SK-N-SH (cell line): Measurements from ENCODE around the gene TDP1. TPM values are rescaled to one million over a fixed set of nuclear protein-coding genes. Genes with fewer than 3 reads are reported as not detected.

Experiments
- CTCF ChIA-PET: fragments of 300-600, 350-600 bp; formaldehyde crosslinking; extraction: SDS; loops from one replicate; lab custom pipeline; 2021; lab: Yijun Ruan, JAX
- POLR2A ChIA-PET: fragments of 350-600 bp; sonication (Branson Sonifier 250); formaldehyde crosslinking; extraction: SDS; loops from one replicate; lab custom pipeline; 2020; ENCODE audit warnings: antibody characterized with exemption, inconsistent platforms; lab: Yijun Ruan, JAX
- DNase-seq: peaks from one replicate; pipeline ENCODE4 v3.0.0; 2012
- H2AFZ ChIP-seq: fragments of 200-600 bp; sonication (generic); 2 replicates; pipeline ENCODE4 v1.8.1; 2016; ENCODE audit warnings: antibody characterized with exemption, mild to moderate bottlenecking, low read depth
- H3F3A ChIP-seq: fragments of 200-600 bp; sonication (generic); replicated peaks from 2 replicates; pipeline ENCODE3; 2016; ENCODE audit warnings: antibody characterized with exemption, mild to moderate bottlenecking; ENCODE audit not compliant: insufficient read depth
- H3K27ac ChIP-seq, 2 experiments: fragments of 200-500 bp in 1 of 2; fragments of 200-600 bp in 1 of 2; sonication (Bioruptor generic) in 1 of 2; sonication (generic), shearing (Covaris generic) in 1 of 2; 2 replicates each; pipeline versions ENCODE4 v1.5.1 to v1.6.1; 2014 to 2016; ENCODE audit warnings: low read depth in 2 of 2, inconsistent platforms in 1 of 2, low read length in 1 of 2, mild to moderate bottlenecking in 1 of 2, mixed read lengths in 1 of 2
- H3K27me3 ChIP-seq: fragments of 200-600 bp; sonication (generic), shearing (Covaris generic); 2 replicates; pipeline ENCODE4 v1.6.1; 2016; ENCODE audit warnings: mixed run types; ENCODE audit not compliant: insufficient read depth
- H3K36me3 ChIP-seq, 2 experiments: fragments of 200-500 bp in 1 of 2; fragments of 200-600 bp in 1 of 2; sonication (Bioruptor generic) in 1 of 2; sonication (generic) in 1 of 2; replicated peaks in 1 of 2; 2 replicates each; pipeline versions ENCODE3 to v1.5.1; 2014 to 2016; ENCODE audit warnings: low read length in 1 of 2, mild to moderate bottlenecking in 1 of 2; ENCODE audit not compliant: insufficient read depth in 2 of 2, control insufficient read depth in 1 of 2
- H3K4me1 ChIP-seq, 2 experiments: fragments of 200-500 bp in 1 of 2; fragments of 200-600 bp in 1 of 2; sonication (Bioruptor generic) in 1 of 2; sonication (generic), shearing (Covaris generic) in 1 of 2; 2 replicates each; pipeline versions ENCODE4 v1.5.1 to v1.6.1; 2014 to 2016; ENCODE audit warnings: low read depth in 1 of 2, low read length in 1 of 2, mixed run types in 1 of 2; ENCODE audit not compliant: insufficient read depth in 2 of 2, control insufficient read depth in 1 of 2
- H3K4me2 ChIP-seq: fragments of 200-600 bp; sonication (generic), shearing (Covaris generic); 2 replicates; pipeline ENCODE4 v1.6.1; 2017; ENCODE audit warnings: mixed run types
- H3K4me3 ChIP-seq, 2 experiments: fragments of 200-500 bp in 1 of 2; fragments of 200-600 bp in 1 of 2; sonication (Bioruptor generic) in 1 of 2; sonication (generic), shearing (Covaris generic) in 1 of 2; 2 replicates each; pipeline versions ENCODE4 v1.5.1 to v1.8.1; 2014 to 2016; ENCODE audit warnings: low read depth in 2 of 2, inconsistent platforms in 1 of 2, low read length in 1 of 2, mild to moderate bottlenecking in 1 of 2, mixed read lengths in 1 of 2, moderate library complexity in 1 of 2
- H3K79me2 ChIP-seq: fragments of 200-600 bp; sonication (generic); 2 replicates; pipeline ENCODE4 v1.8.1; 2017; ENCODE audit warnings: mild to moderate bottlenecking; ENCODE audit not compliant: insufficient read depth
- H3K9ac ChIP-seq: fragments of 200-600 bp; sonication (generic); 2 replicates; pipeline ENCODE4 v1.6.1; 2017; ENCODE audit warnings: mixed run types
- H3K9me2 ChIP-seq: fragments of 200-600 bp; sonication (generic); 2 replicates; pipeline ENCODE4 v1.6.1; 2017; ENCODE audit warnings: mixed run types
- H3K9me3 ChIP-seq: fragments of 200-600 bp; sonication (generic); 2 replicates; pipeline ENCODE4 v1.6.1; 2017; ENCODE audit warnings: mixed run types, mild to moderate bottlenecking, moderate library complexity
- H4K20me1 ChIP-seq: fragments of 200-600 bp; sonication (generic); 2 replicates; pipeline ENCODE4 v1.6.1; 2017; ENCODE audit warnings: mild to moderate bottlenecking, mixed run types; ENCODE audit not compliant: insufficient read depth
- CHD2 ChIP-seq: fragments of 150-350 bp; IDR thresholded peaks from 2 replicates; pipeline ENCODE4 v1.6.1; 2018; ENCODE audit warnings: low read length; ENCODE audit not compliant: partially characterized antibody
- EP300 ChIP-seq, 2 experiments: IDR thresholded peaks; 2 replicates each; pipeline versions ENCODE4 v1.4.0 to v1.6.1; 2012; ENCODE audit warnings: borderline replicate concordance in 1 of 2, low read depth in 1 of 2, low read length in 1 of 2
- EZH2phosphoT487 ChIP-seq: fragments of 200-600 bp; sonication (generic); IDR thresholded peaks from 2 replicates; pipeline ENCODE4 v1.6.1; 2017; ENCODE audit warnings: low read depth, mixed run types, mild to moderate bottlenecking, antibody characterized with exemption, moderate library complexity, borderline replicate concordance
- FOXM1 ChIP-seq: IDR thresholded peaks from 2 replicates; pipeline ENCODE4 v1.4.0; 2012; ENCODE audit warnings: low read depth, mild to moderate bottlenecking
- IRF3 ChIP-seq: fragments of 150-350 bp; IDR thresholded peaks from 2 replicates; pipeline ENCODE4 v1.6.1; 2016; ENCODE audit warnings: mild to moderate bottlenecking, low read depth, low read length
- MAX ChIP-seq: IDR thresholded peaks from 2 replicates; pipeline ENCODE4 v1.4.0; 2012; ENCODE audit warnings: low read depth
- MEF2A ChIP-seq: IDR thresholded peaks from 2 replicates; pipeline ENCODE4 v1.4.0; 2012; ENCODE audit warnings: low read depth, borderline replicate concordance
- NFIC ChIP-seq: IDR thresholded peaks from 2 replicates; pipeline ENCODE4 v1.4.0; 2012; ENCODE audit warnings: borderline replicate concordance
- PBX3 ChIP-seq: IDR thresholded peaks from 2 replicates; pipeline ENCODE4; 2012
- RAD21 ChIP-seq: IDR thresholded peaks from 2 replicates; pipeline ENCODE4 v1.6.1; 2012; ENCODE audit warnings: mild to moderate bottlenecking, low read length
- RCOR1 ChIP-seq: fragments of 150-350 bp; IDR thresholded peaks from 2 replicates; pipeline ENCODE4 v1.6.1; 2017; ENCODE audit warnings: antibody characterized with exemption, low read length
- REST ChIP-seq: IDR thresholded peaks from 2 replicates; pipeline ENCODE4 v1.6.1; 2012; ENCODE audit warnings: mild to moderate bottlenecking, low read depth, low read length, moderate library complexity
- RXRA ChIP-seq: IDR thresholded peaks from 2 replicates; pipeline ENCODE4 v1.4.0; 2012; ENCODE audit warnings: low read depth, mild to moderate bottlenecking, borderline replicate concordance
- SMC3 ChIP-seq: IDR thresholded peaks from 2 replicates; pipeline ENCODE4 v1.6.1; 2012; ENCODE audit warnings: low read depth, low read length, improper control_type of control experiment
- TCF12 ChIP-seq: IDR thresholded peaks from 2 replicates; pipeline ENCODE4 v1.4.0; 2012
- USF2 ChIP-seq: fragments of 150-350 bp; IDR thresholded peaks from 2 replicates; pipeline ENCODE4 v1.6.1; 2017; ENCODE audit warnings: antibody characterized with exemption, low read length, low read depth, borderline replicate concordance
- WGBS: methylation state at CpG from one replicate; pipeline ENCODE4 v1.1.6; 2017; ENCODE audit warnings: low lambda C conversion rate; 5-methylcytosine and 5-hydroxymethylcytosine counted together
- polyA plus RNA-seq, 3 experiments: library from polyadenylated mRNA; depleted of rRNA; stranded (reverse); fragments of >200 nt; gene quantifications; 2 replicates each; pipeline ENCODE4 v1.2.3, GENCODE V29; 2012

TDP1 gene
- polyA plus RNA-seq, 1 of the 3 experiments (the other 2 are of a cell fraction) = 14.5 TPM

GRCh38 chr14:89912221-89912620 lies 43.5 kb upstream of the TDP1 start (continued):
- TF ChIP-seq MAX = no peak
- TF ChIP-seq, all 33 proteins: peak for 0

- TF ChIP-seq PBX3 (peak; percentile 80), EP300 (IDR thresholded peaks at IDR 0.05; ENCODE audit: borderline replicate concordance in 1 of 2, low read depth in 1 of 2, low read length in 1 of 2) (peak in 1 of 2 experiments; percentile 24; a peak in 1 of 4 replicates), IRF3 (no peak), TCF12 (peak; percentile 30; the same call in 1 of the 2 replicates), USF2 (no peak)
- Histone ChIP-seq H3K27ac (peak overlapping the region in 1 of 2 experiments; percentile 90; a peak in 3 of 4 replicates), H3K27me3 (no peaks in the 10 kb centered on the region), H3K4me1 (peaks cover 20 to 24% of the 10 kb centered on the region in 2 experiments), H4K20me1 (no peaks in the 10 kb centered on the region), H3K9me3 (no peaks in the 10 kb centered on the region), H3K36me3 (no peaks in the 10 kb centered on the region), H3K9me2 (no peaks in the 10 kb centered on the region), H3K9ac (peak overlapping the region; percentile 76), H3F3A (peaks cover 24% of the 10 kb centered on the region), H3K4me3 (no peak overlapping the region), H3K4me2 (peak overlapping the region; percentile 55; the same call in 1 of the 2 replicates), H3K79me2 (no peaks in the 10 kb centered on the region), H2AFZ (no peak overlapping the region)
- 43% methylated on average over 9 of the region's 9 CpGs for WGBS
- ChIA-PET POLR2A (no interaction called here), CTCF (interaction anchor here (1.1 to 2.3 kb wide), 3 partner anchors 139 to 872 kb away, joined by 3 to 10 read pairs (median 3); no protein-coding TSS in a partner anchor)
- DNase-seq = peak; percentile 37
These were observed 43.0 kb upstream of the TDP1 start for GRCh38 chr14:89912667-89913211.

GRCh38 chr14:89915114-89915878 lies 40.4 kb upstream of the TDP1 start:
- Histone ChIP-seq H4K20me1 (no peaks in the 10 kb centered on the region), H3F3A (peaks cover 26% of the 10 kb centered on the region), H3K4me2 (no peak overlapping the region), H3K9me3 (no peaks in the 10 kb centered on the region), H3K36me3 (no peaks in the 10 kb centered on the region), H3K4me3 (peak overlapping the region in 1 of 2 experiments; percentile 12; a peak in 1 of 4 replicates), H3K79me2 (no peaks in the 10 kb centered on the region), H2AFZ (no peak overlapping the region), H3K9ac (peak overlapping the region; percentile 25; the same call in 1 of the 2 replicates), H3K27ac (peak overlapping the region in 1 of 2 experiments; percentile 84; a peak in 1 of 4 replicates), H3K27me3 (no peaks in the 10 kb centered on the region), H3K4me1 (peaks cover 20 to 24% of the 10 kb centered on the region in 2 experiments), H3K9me2 (no peaks in the 10 kb centered on the region)
- CTCF ChIA-PET = interaction anchor here (0.7 to 2.1 kb wide), 10 partner anchors 15 to 929 kb away, joined by 3 to 6 read pairs (median 4); no protein-coding TSS in a partner anchor
- POLR2A ChIA-PET = no interaction called here
- DNase-seq = peak; percentile 50
- 19% methylated on average over 6 of the region's 6 CpGs for WGBS
- TF ChIP-seq RXRA (no peak), CHD2 (peak; percentile 16), MEF2A (no peak), NFIC (no peak), EZH2phosphoT487 (no peak), FOXM1 (no peak), RCOR1 (no peak), RAD21 (peak; percentile 93), REST (no peak), SMC3 (peak; percentile 69)
